GM12865 (cell line): ENCODE data around the gene GTF3C4.

ENCODE experiments used
- DNase-seq: peaks from one replicate; pipeline ENCODE4 v3.0.0; 2010; ENCODE audit warnings: low read depth
- H3K4me3 ChIP-seq: 2 replicates; pipeline ENCODE4 v1.5.1; 2011; ENCODE audit warnings: mild to moderate bottlenecking, low read depth, low read length, control low read depth
- CTCF ChIP-seq: IDR thresholded peaks from 2 replicates; pipeline ENCODE4 v1.5.1; 2011; ENCODE audit warnings: low read length, control low read depth, low read depth, inconsistent platforms; ENCODE audit not compliant: insufficient read depth; ENCODE audit errors: missing control alignments

GTF3C4 gene

GRCh38 chr9:132670457-132671391 lies at the start of gene GTF3C4:
TSS of gene GTF3C4 (plus strand) at chr9:132670464. CDS start at chr9:132670599, 135 bp downstream.
- peak; percentile 63 for DNase-seq
- TF ChIP-seq CTCF, result no peak
- H3K4me3 ChIP-seq, result peak within 1 kb of the TSS; percentile 91

- no peak for TF ChIP-seq CTCF
- H3K4me3 ChIP-seq, result no peak overlapping the region
- no peak for DNase-seq
Measured at GRCh38 chr9:132622159-132622558, 48.1 kb upstream of the GTF3C4 start.

- no peak for DNase-seq
- H3K4me3 ChIP-seq, result no peak overlapping the region
- no peak for TF ChIP-seq CTCF
Measured at GRCh38 chr9:132626285-132626684, 44.0 kb upstream of the GTF3C4 start.

GRCh38 chr9:132627106-132627505 lies 43.2 kb upstream of the GTF3C4 start:
- TF ChIP-seq CTCF, result no peak
- H3K4me3 ChIP-seq, result no peak overlapping the region
- no peak for DNase-seq

GRCh38 chr9:132627594-132627993 lies 42.7 kb upstream of the GTF3C4 start:
- no peak for DNase-seq
- H3K4me3 ChIP-seq, result no peak overlapping the region
- TF ChIP-seq CTCF, result no peak

- TF ChIP-seq CTCF, result no peak
- no peak for DNase-seq
- H3K4me3 ChIP-seq, result no peak overlapping the region
Measured at GRCh38 chr9:132628746-132629145, 41.5 kb upstream of the GTF3C4 start.

GRCh38 chr9:132630116-132630515 lies 40.1 kb upstream of the GTF3C4 start:
- DNase-seq, result no peak
- TF ChIP-seq CTCF, result no peak

More at GRCh38 chr9:132630116-132630515, 40.1 kb upstream of the GTF3C4 start:
- H3K4me3 ChIP-seq, result no peak overlapping the region
